ENCODE measurements around the gene CREBL2. TPM values are rescaled to one million over a fixed set of nuclear protein-coding genes. Genes with fewer than 3 reads are reported as not detected.

Gene CREBL2
- total RNA-seq, 5 donors from 2014 or later (not counting 1 experiment from before 2014, with no cell fraction given): 24.4 to 37.2 (median 33.8) TPM

DNA sequence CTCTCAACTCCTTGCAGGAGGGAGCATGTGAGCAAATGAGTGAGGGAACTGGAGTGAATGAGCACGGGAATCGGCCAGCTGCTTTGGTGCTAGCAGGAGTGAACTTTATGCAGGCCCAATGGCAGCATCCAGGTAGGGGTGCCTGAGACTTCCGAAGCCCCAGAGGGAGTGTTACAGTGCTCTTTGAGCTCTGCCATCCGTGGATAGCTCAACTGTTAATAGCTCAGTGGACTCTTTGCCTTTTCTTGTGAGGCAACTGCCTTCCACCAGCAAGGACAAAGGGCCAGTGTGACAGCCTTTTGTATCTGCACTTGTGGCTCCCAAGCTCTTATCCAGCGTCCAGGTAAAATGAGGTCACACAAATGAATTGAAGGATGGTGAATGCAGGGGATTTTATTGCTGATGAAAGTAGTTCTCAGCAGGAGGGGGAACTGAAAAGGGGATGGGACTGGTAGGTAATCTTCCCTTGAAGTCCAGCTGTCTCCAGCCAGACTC is 12.9 kb downstream of the CREBL2 start:
- Histone ChIP-seq H3K4me3 (ENCODE audit: control insufficient read depth in 1 of 2, extremely low read depth in 1 of 2, low read length in 1 of 2) (no peak overlapping the region), H3K9me3 (no peaks in the 10 kb centered on the region), H3K27me3 (replicated peaks in 1 of 2; ENCODE audit: control insufficient read depth in 2 of 2, extremely low read depth in 1 of 2, insufficient read depth in 2 of 2, low read length in 1 of 2) (no peaks in the 10 kb centered on the region), H3K36me3 (ENCODE audit: control insufficient read depth in 2 of 2, extremely low read depth in 1 of 2, insufficient read depth in 1 of 2, low read length in 1 of 2) (peaks cover 0 to 3% of the 10 kb centered on the region in 2 donors), H3K27ac (ENCODE audit: low read length) (no peak overlapping the region), H3K4me1 (ENCODE audit: control insufficient read depth in 1 of 2, extremely low read depth in 1 of 2, insufficient read depth in 2 of 2, low read length in 2 of 2) (peaks cover 31 to 41% of the 10 kb centered on the region in 2 experiments)
- H3K9me3 Mint-ChIP-seq: peaks cover 0 to 6% (median 0%) of the 10 kb centered on the region in 3 donors
- ChIA-PET POLR2A (interaction anchor here (0.6 to 0.9 kb wide), 2 partner anchors 16 to 143 kb away, joined by 3 read pairs; no protein-coding TSS in a partner anchor), CTCF (interaction anchor here in 1 of 2 donors (1.0 kb wide), 2 partner anchors 31 to 112 kb away, joined by 3 to 6 read pairs; no protein-coding TSS in a partner anchor)
- H3K27ac Mint-ChIP-seq: peak overlapping the region; percentile 34 to 94
- no peak for ATAC-seq (replicated peaks in 1 of 4)
- peaks cover 28% of the 10 kb centered on the region for H3K36me3 Mint-ChIP-seq
- H3K27me3 Mint-ChIP-seq: no peaks in the 10 kb centered on the region
- H3K4me3 Mint-ChIP-seq: peak overlapping the region in 1 of 3 donors; percentile 42
- 100% methylated on average over 3 of the region's 5 CpGs for WGBS (ENCODE audit: insufficient coverage)
- no peak for DNase-seq
- peaks cover 93 to 98% (median 96%) of the 10 kb centered on the region in 3 donors for H3K4me1 Mint-ChIP-seq

DNA sequence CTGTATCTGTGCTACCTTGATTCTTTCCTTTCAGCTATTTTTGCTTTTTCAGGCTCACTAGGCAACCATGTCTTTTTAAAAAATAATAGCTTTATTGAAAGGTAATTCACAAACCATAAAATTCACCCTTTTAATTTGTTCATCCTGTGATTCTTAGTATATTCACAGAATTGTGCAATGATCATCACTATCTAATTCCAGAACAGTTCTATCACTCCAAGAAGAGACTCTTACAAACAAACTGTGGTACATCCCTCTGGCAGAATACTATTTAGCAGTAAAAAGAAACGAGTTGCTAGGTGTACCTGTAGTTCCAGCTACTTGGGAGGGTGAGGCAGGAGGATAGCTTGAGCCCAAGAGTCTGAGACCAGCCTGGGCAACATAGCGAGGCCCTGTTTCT is 14.8 kb downstream of the CREBL2 start:
- Mint-ChIP-seq H3K9me3 (peaks cover 0 to 6% (median 0%) of the 10 kb centered on the region in 3 donors), H3K27ac (peak overlapping the region; percentile 19 to 35), H3K4me3 (no peak overlapping the region), H3K27me3 (no peaks in the 10 kb centered on the region), H3K36me3 (peaks cover 23% of the 10 kb centered on the region), H3K4me1 (peaks cover 93 to 98% (median 97%) of the 10 kb centered on the region in 3 donors)
- POLR2A ChIA-PET: interaction anchor here (0.6 kb wide), 4 partner anchors 13 to 910 kb away, joined by 3 read pairs; no protein-coding TSS in a partner anchor
- Histone ChIP-seq H3K4me1 (ENCODE audit: control insufficient read depth in 1 of 2, extremely low read depth in 1 of 2, insufficient read depth in 2 of 2, low read length in 2 of 2) (peaks cover 26 to 37% of the 10 kb centered on the region in 2 experiments), H3K27ac (ENCODE audit: low read length) (no peak overlapping the region), H3K4me3 (ENCODE audit: control insufficient read depth in 1 of 2, extremely low read depth in 1 of 2, low read length in 1 of 2) (no peak overlapping the region), H3K9me3 (no peaks in the 10 kb centered on the region), H3K36me3 (ENCODE audit: control insufficient read depth in 2 of 2, extremely low read depth in 1 of 2, insufficient read depth in 1 of 2, low read length in 1 of 2) (peaks cover 0 to 3% of the 10 kb centered on the region in 2 donors), H3K27me3 (replicated peaks in 1 of 2; ENCODE audit: control insufficient read depth in 2 of 2, extremely low read depth in 1 of 2, insufficient read depth in 2 of 2, low read length in 1 of 2) (no peaks in the 10 kb centered on the region)
- ATAC-seq (replicated peaks in 1 of 4) (no peak), DNase-seq (no peak)
- WGBS (ENCODE audit: insufficient coverage): no CpG with 5 or more reads among the region's 2 CpGs
- CTCF ChIA-PET: interaction anchor here in 1 of 2 donors (0.9 to 1.5 kb wide), 3 partner anchors 9 to 116 kb away, joined by 4 to 8 read pairs (median 4); no protein-coding TSS in a partner anchor

DNA sequence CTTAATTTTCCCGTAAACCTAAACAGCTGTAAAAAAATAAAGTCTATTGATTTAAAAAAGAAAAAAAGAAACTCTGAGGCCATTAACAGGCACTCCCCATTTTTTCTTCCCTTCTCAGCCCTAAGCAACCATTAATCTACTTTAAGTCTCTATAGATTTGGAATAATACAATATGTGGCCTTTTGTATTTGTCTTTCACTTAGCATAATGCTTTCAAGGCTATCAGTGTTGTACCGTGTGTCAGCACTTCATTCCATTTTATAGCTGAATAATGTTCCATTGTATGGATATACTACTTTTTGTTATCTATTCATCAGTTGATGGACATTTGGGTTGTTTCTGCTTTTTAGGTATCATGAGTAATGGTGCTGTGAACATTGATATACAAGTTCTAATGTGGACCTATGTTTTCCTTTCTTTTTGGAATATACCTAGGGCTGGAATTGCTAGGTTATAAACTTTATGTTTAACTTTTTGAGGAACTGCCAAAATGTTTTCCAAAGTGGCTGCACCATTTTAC is 15.7 kb downstream of the CREBL2 start:
- ATAC-seq (replicated peaks in 1 of 4): no peak
- peaks cover 22 to 28% of the 10 kb centered on the region in 2 experiments for H3K4me1 ChIP-seq (ENCODE audit: control insufficient read depth in 1 of 2, extremely low read depth in 1 of 2, insufficient read depth in 2 of 2, low read length in 2 of 2)
- no peaks in the 10 kb centered on the region for H3K27me3 Mint-ChIP-seq

DNA sequence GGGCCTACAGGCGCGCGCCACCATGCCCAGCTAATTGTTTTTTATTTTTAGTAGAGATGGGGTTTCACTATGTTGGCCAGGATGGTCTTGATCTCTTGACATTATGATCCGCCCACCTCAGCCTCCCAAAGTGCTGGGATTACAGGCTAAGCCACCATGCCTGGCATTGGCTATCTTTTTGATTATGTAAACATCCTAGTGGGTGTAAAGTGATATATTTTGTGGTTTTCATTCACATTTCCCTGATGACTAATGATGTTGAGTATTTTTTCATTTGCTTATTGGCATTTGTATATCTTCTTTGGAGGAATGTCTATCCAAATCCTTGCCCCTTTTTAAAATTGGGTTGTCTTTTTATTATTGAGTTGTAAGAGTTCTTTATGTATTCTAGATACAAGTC is 16.3 kb downstream of the CREBL2 start:
- ATAC-seq (replicated peaks in 1 of 4) (no peak), DNase-seq (no peak)
- Mint-ChIP-seq H3K27me3 (no peaks in the 10 kb centered on the region), H3K4me1 (peaks cover 81 to 85% (median 85%) of the 10 kb centered on the region in 3 donors), H3K4me3 (peak overlapping the region in 1 of 3 donors; percentile 4), H3K27ac (no peak overlapping the region), H3K9me3 (peaks cover 0 to 6% (median 0%) of the 10 kb centered on the region in 3 donors), H3K36me3 (peaks cover 23% of the 10 kb centered on the region)
- Histone ChIP-seq H3K4me1 (ENCODE audit: control insufficient read depth in 1 of 2, extremely low read depth in 1 of 2, insufficient read depth in 2 of 2, low read length in 2 of 2) (peaks cover 22% of the 10 kb centered on the region in 2 experiments), H3K4me3 (ENCODE audit: control insufficient read depth in 1 of 2, extremely low read depth in 1 of 2, low read length in 1 of 2) (no peak overlapping the region), H3K27ac (ENCODE audit: low read length) (no peak overlapping the region), H3K27me3 (replicated peaks in 1 of 2; ENCODE audit: control insufficient read depth in 2 of 2, extremely low read depth in 1 of 2, insufficient read depth in 2 of 2, low read length in 1 of 2) (no peaks in the 10 kb centered on the region), H3K36me3 (ENCODE audit: control insufficient read depth in 2 of 2, extremely low read depth in 1 of 2, insufficient read depth in 1 of 2, low read length in 1 of 2) (peaks cover 0 to 3% of the 10 kb centered on the region in 2 donors), H3K9me3 (no peaks in the 10 kb centered on the region)
- ChIA-PET POLR2A (no interaction called here), CTCF (interaction anchor here (0.6 to 1.5 kb wide), 3 partner anchors 18 to 145 kb away, joined by 3 to 8 read pairs (median 4); no protein-coding TSS in a partner anchor)
- WGBS (ENCODE audit: insufficient coverage): 100% methylated on average over 3 of the region's 4 CpGs

More for the DNA sequence above, 15.7 kb downstream of the CREBL2 start:
- no peak overlapping the region for H3K4me3 Mint-ChIP-seq
- Histone ChIP-seq H3K4me3 (ENCODE audit: control insufficient read depth in 1 of 2, extremely low read depth in 1 of 2, low read length in 1 of 2) (no peak overlapping the region), H3K36me3 (ENCODE audit: control insufficient read depth in 2 of 2, extremely low read depth in 1 of 2, insufficient read depth in 1 of 2, low read length in 1 of 2) (peaks cover 0 to 3% of the 10 kb centered on the region in 2 donors), H3K27me3 (replicated peaks in 1 of 2; ENCODE audit: control insufficient read depth in 2 of 2, extremely low read depth in 1 of 2, insufficient read depth in 2 of 2, low read length in 1 of 2) (no peaks in the 10 kb centered on the region), H3K27ac (ENCODE audit: low read length) (no peak overlapping the region), H3K9me3 (no peaks in the 10 kb centered on the region)
- ChIA-PET CTCF (interaction anchor here (0.6 to 1.5 kb wide), 5 partner anchors 8 to 146 kb away, joined by 3 to 8 read pairs (median 4); no protein-coding TSS in a partner anchor), POLR2A (interaction anchor here (0.6 kb wide), 2 partner anchors 147 to 176 kb away, joined by 3 read pairs; no protein-coding TSS in a partner anchor)
- H3K27ac Mint-ChIP-seq: no peak overlapping the region
- H3K36me3 Mint-ChIP-seq: peaks cover 23% of the 10 kb centered on the region
- H3K9me3 Mint-ChIP-seq: peaks cover 0 to 6% (median 0%) of the 10 kb centered on the region in 3 donors
- no CpG with 5 or more reads among the region's 2 CpGs for WGBS (ENCODE audit: insufficient coverage)
- DNase-seq: no peak
- peaks cover 86 to 91% (median 90%) of the 10 kb centered on the region in 3 donors for H3K4me1 Mint-ChIP-seq

DNA sequence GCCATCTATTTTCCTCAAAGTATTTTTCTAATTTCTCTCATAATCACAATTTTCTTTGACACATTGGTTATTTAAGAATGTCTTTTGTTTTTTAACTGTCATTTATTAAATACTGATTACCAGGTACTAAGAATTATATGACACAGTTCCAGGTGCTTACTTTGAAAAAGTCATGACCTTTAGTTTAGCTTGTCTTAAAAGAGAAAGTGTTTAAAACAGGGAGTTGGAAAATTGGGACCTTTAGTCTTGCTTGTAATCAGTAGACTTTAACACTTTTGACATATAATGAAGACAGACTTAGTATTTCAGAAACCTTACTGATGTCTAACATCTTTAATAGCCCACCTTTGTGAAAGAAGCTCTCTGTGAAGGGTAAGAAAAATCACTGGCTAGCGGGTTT is 19.2 kb downstream of the CREBL2 start:
- Mint-ChIP-seq H3K36me3 (peaks cover 22% of the 10 kb centered on the region), H3K4me1 (peaks cover 64 to 75% (median 68%) of the 10 kb centered on the region in 3 donors), H3K27ac (peak overlapping the region; percentile 24 to 38), H3K27me3 (no peaks in the 10 kb centered on the region), H3K4me3 (peak overlapping the region in 2 of 3 donors; percentile 10 to 53), H3K9me3 (no peaks in the 10 kb centered on the region)
- ATAC-seq (replicated peaks in 1 of 4): no peak
- WGBS (ENCODE audit: insufficient coverage): 100% methylated on average over 1 of the region's 1 CpG
- peaks cover 0 to 11% of the 10 kb centered on the region in 2 donors for H3K36me3 ChIP-seq (ENCODE audit: control insufficient read depth in 2 of 2, extremely low read depth in 1 of 2, insufficient read depth in 1 of 2, low read length in 1 of 2)
- peaks cover 3 to 16% of the 10 kb centered on the region in 2 experiments for H3K4me1 ChIP-seq (ENCODE audit: control insufficient read depth in 1 of 2, extremely low read depth in 1 of 2, insufficient read depth in 2 of 2, low read length in 2 of 2)
- ChIA-PET CTCF (interaction anchor here in 1 of 2 donors (0.7 to 2.5 kb wide), 4 partner anchors 11 to 69 kb away, joined by 3 to 8 read pairs (median 4); partner anchors contain the start of gene DUSP16), POLR2A (no interaction called here)
- no peaks in the 10 kb centered on the region for H3K9me3 ChIP-seq
- no peak for DNase-seq
- H3K27ac ChIP-seq (ENCODE audit: low read length): no peak overlapping the region
- no peaks in the 10 kb centered on the region for H3K27me3 ChIP-seq (replicated peaks in 1 of 2; ENCODE audit: control insufficient read depth in 2 of 2, extremely low read depth in 1 of 2, insufficient read depth in 2 of 2, low read length in 1 of 2)
- H3K4me3 ChIP-seq (ENCODE audit: control insufficient read depth in 1 of 2, extremely low read depth in 1 of 2, low read length in 1 of 2): no peak overlapping the region

DNA sequence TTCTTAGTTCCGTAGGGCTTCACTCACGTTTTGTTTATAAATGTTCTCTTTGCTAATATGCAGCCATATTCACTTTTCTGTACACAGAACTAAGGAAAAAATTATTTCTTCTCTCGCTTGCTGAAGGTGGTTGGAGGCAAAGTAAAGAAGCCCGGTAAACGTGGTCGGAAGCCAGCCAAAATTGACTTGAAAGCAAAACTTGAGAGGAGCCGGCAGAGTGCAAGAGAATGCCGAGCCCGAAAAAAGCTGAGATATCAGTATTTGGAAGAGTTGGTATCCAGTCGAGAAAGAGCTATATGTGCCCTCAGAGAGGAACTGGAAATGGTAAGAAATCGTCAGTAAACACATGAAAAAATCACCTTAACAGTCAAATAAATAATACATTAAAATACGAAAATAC is 24.0 kb downstream of the CREBL2 start:
- Mint-ChIP-seq H3K4me3 (no peak overlapping the region), H3K27ac (no peak overlapping the region), H3K27me3 (no peaks in the 10 kb centered on the region), H3K36me3 (peaks cover 55% of the 10 kb centered on the region), H3K4me1 (peaks cover 22 to 27% (median 22%) of the 10 kb centered on the region in 3 donors), H3K9me3 (peaks cover 5 to 11% (median 9%) of the 10 kb centered on the region in 3 donors)
- WGBS (ENCODE audit: insufficient coverage): 100% methylated on average over 4 of the region's 12 CpGs
- H3K9me3 ChIP-seq: peaks cover 3% of the 10 kb centered on the region
- ChIA-PET CTCF (interaction anchor here in 1 of 2 donors (0.7 to 0.9 kb wide), 4 partner anchors 9 to 475 kb away, joined by 3 to 4 read pairs (median 4); no protein-coding TSS in a partner anchor), POLR2A (no interaction called here)
- H3K27ac ChIP-seq (ENCODE audit: low read length): no peak overlapping the region
- DNase-seq: no peak
- H3K4me3 ChIP-seq (ENCODE audit: control insufficient read depth in 1 of 2, extremely low read depth in 1 of 2, low read length in 1 of 2): no peak overlapping the region
- H3K4me1 ChIP-seq (ENCODE audit: control insufficient read depth in 1 of 2, extremely low read depth in 1 of 2, insufficient read depth in 2 of 2, low read length in 2 of 2): peaks cover 0 to 7% of the 10 kb centered on the region in 2 experiments
- peaks cover 0 to 35% of the 10 kb centered on the region in 2 donors for H3K36me3 ChIP-seq (ENCODE audit: control insufficient read depth in 2 of 2, extremely low read depth in 1 of 2, insufficient read depth in 1 of 2, low read length in 1 of 2)
- H3K27me3 ChIP-seq (replicated peaks in 1 of 2; ENCODE audit: control insufficient read depth in 2 of 2, extremely low read depth in 1 of 2, insufficient read depth in 2 of 2, low read length in 1 of 2): no peaks in the 10 kb centered on the region
- no peak for ATAC-seq (replicated peaks in 1 of 4)
